Panc1 (cell line): ENCODE data around the gene FARP1. TPM values are rescaled to one million over a fixed set of nuclear protein-coding genes. Genes with fewer than 3 reads are reported as not detected.

ENCODE experiments used
- ATAC-seq: fragments of 200-7000 bp; cut with Tn5 transposase; 2 replicates; pipeline ENCODE4 v1.9.1; 2020; ENCODE audit warnings: mild to moderate bottlenecking, moderate library complexity
- BruUV-seq: library from RNA; stranded (reverse); fragments of 400-500 nt; replicated peaks from 2 replicates; lab custom pipeline; 2021; lab: Mats Ljungman, UMichigan
- CTCF ChIA-PET: fragments of 300-600 bp; sonication (Branson Sonifier 250); formaldehyde crosslinking; loops from one replicate; lab custom pipeline; 2022; ENCODE audit warnings: antibody characterized with exemption; lab: Charles Lee
- POLR2A ChIA-PET: fragments of 300-600 bp; sonication (Branson Sonifier 250); formaldehyde crosslinking; loops from one replicate; lab custom pipeline; 2022; ENCODE audit warnings: antibody characterized with exemption; lab: Charles Lee
- DNase-seq: peaks from one replicate; pipeline ENCODE4 v3.0.0-alpha.2; 2010; ENCODE audit warnings: low read depth, low spot score
- H3K27ac ChIP-seq: 2 replicates; pipeline ENCODE4 v1.5.1; 2011; ENCODE audit warnings: mild to moderate bottlenecking, low read length, inconsistent platforms
- H3K27me3 ChIP-seq: fragments of 200-500 bp; sonication (Bioruptor generic); 2 replicates; pipeline ENCODE4 v1.6.0; 2014; ENCODE audit warnings: low read length, inconsistent platforms; ENCODE audit not compliant: control insufficient read depth, insufficient read depth
- H3K36me3 ChIP-seq: fragments of 200-500 bp; sonication (Bioruptor generic); 2 replicates; pipeline ENCODE4 v1.5.1; 2014; ENCODE audit warnings: inconsistent platforms, mild to moderate bottlenecking, low read length, moderate library complexity; ENCODE audit not compliant: control insufficient read depth, insufficient read depth
- H3K4me1 ChIP-seq: 2 replicates; pipeline ENCODE4 v1.5.1; 2011; ENCODE audit warnings: inconsistent platforms, mild to moderate bottlenecking, low read length, moderate library complexity; ENCODE audit not compliant: control insufficient read depth, insufficient read depth
- H3K4me3 ChIP-seq, 2 experiments: 2 replicates each; pipeline ENCODE4 v1.5.1; 2011 to 2012; ENCODE audit warnings: low read depth in 2 of 2, low read length in 2 of 2, mild to moderate bottlenecking in 2 of 2, inconsistent platforms in 1 of 2, moderate library complexity in 1 of 2
- H3K9me3 ChIP-seq: fragments of 200-500 bp; sonication (Bioruptor generic); 2 replicates; pipeline ENCODE4 v1.5.1; 2014; ENCODE audit warnings: low read depth, mild to moderate bottlenecking, inconsistent platforms, low read length, moderate library complexity; ENCODE audit not compliant: control insufficient read depth, insufficient read depth
- POLR2AphosphoS5 ChIP-seq: IDR thresholded peaks from 2 replicates; pipeline ENCODE4 v1.6.1; 2012; ENCODE audit warnings: mild to moderate bottlenecking, low read depth, low read length, moderate library complexity
- SIN3A ChIP-seq: IDR thresholded peaks from 2 replicates; pipeline ENCODE4 v1.6.1; 2012; ENCODE audit warnings: low read depth, mild to moderate bottlenecking, low read length, moderate library complexity, borderline replicate concordance; ENCODE audit not compliant: insufficient read depth
- TCF7L2 ChIP-seq: IDR thresholded peaks from 2 replicates; pipeline ENCODE4 v1.6.1; 2011; ENCODE audit warnings: mild to moderate bottlenecking, low read depth, low read length, inconsistent platforms
- in situ Hi-C: cut with HindIII; loops from 2 replicates; pipeline ENCODE4 v1.10.0; 2016; ENCODE audit warnings: low sequenced_read_pairs, low pct_unique_long_range_greater_than_20kb
- intact Hi-C: fragments of 100-400 bp; cut with micrococcal nuclease; formaldehyde crosslinking; loops from one replicate; pipeline ENCODE4 v1.10.0; 2022; ENCODE audit not compliant: unreplicated experiment
- total RNA-seq: library from RNA; stranded (reverse); gene quantifications from one replicate; pipeline ENCODE4 v1.2.1, GENCODE V29; 2021; ENCODE audit not compliant: unreplicated experiment
- TF ChIP-seq, protein P1 (sequence below): fragments of 450-650 bp; IDR thresholded peaks from 2 replicates; pipeline ENCODE4 v1.5.1; 2017; ENCODE audit warnings: mild to moderate bottlenecking
- TF ChIP-seq, protein P2 (sequence below), 2 experiments: IDR thresholded peaks; 2 replicates each; pipeline ENCODE4 v1.6.1; 2011 to 2012; ENCODE audit warnings: low read depth in 2 of 2, control low read depth in 1 of 2, low read length in 1 of 2, mild to moderate bottlenecking in 1 of 2, moderate library complexity in 1 of 2; ENCODE audit not compliant: insufficient read depth in 1 of 2

FARP1 gene
- total RNA-seq, 1 experiment from 2014 or later: 61.9 TPM

DNA sequence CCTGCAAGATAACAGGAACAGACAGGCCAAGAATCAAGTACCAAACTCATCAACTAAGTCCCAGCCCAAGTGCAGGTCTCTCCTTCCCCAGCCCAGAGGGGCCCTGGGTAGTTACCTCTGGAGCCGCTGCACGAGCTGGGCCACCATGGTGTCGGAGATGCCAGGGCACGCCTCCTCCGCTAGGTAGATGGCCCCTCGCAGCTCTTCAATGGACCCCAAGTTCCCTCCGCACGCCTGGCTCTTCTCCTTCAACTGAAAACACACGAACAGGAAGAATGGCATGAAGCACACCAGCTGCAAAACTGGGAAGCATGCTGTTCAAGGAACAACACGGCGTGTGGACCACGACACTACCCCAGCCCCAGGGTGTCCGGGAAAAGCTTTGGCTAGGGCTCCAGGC is 314.2 kb downstream of the FARP1 start:
- BruUV-seq: no TSS peak
- no peaks in the 10 kb centered on the region for H3K4me1 ChIP-seq
- in situ Hi-C loops (no loop called here), intact Hi-C loops (no loop called here)
- no peak overlapping the region for H3K27ac ChIP-seq
- ChIA-PET CTCF (no interaction called here), POLR2A (interaction anchor here (0.7 kb wide), 1 partner anchor 423 kb away, joined by 3 read pairs; no protein-coding TSS in a partner anchor)
- H3K36me3 ChIP-seq: peaks cover 1% of the 10 kb centered on the region; the same call in 1 of the 2 replicates
- ATAC-seq: no peak
- no peak overlapping the region for H3K4me3 ChIP-seq
- no peaks in the 10 kb centered on the region for H3K27me3 ChIP-seq
- H3K9me3 ChIP-seq: no peaks in the 10 kb centered on the region
- TF ChIP-seq TCF7L2: no peak
- TF ChIP-seq, protein P1, sequence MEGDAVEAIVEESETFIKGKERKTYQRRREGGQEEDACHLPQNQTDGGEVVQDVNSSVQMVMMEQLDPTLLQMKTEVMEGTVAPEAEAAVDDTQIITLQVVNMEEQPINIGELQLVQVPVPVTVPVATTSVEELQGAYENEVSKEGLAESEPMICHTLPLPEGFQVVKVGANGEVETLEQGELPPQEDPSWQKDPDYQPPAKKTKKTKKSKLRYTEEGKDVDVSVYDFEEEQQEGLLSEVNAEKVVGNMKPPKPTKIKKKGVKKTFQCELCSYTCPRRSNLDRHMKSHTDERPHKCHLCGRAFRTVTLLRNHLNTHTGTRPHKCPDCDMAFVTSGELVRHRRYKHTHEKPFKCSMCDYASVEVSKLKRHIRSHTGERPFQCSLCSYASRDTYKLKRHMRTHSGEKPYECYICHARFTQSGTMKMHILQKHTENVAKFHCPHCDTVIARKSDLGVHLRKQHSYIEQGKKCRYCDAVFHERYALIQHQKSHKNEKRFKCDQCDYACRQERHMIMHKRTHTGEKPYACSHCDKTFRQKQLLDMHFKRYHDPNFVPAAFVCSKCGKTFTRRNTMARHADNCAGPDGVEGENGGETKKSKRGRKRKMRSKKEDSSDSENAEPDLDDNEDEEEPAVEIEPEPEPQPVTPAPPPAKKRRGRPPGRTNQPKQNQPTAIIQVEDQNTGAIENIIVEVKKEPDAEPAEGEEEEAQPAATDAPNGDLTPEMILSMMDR: no peak
- TF ChIP-seq POLR2AphosphoS5: no peak
- TF ChIP-seq, protein P2, sequence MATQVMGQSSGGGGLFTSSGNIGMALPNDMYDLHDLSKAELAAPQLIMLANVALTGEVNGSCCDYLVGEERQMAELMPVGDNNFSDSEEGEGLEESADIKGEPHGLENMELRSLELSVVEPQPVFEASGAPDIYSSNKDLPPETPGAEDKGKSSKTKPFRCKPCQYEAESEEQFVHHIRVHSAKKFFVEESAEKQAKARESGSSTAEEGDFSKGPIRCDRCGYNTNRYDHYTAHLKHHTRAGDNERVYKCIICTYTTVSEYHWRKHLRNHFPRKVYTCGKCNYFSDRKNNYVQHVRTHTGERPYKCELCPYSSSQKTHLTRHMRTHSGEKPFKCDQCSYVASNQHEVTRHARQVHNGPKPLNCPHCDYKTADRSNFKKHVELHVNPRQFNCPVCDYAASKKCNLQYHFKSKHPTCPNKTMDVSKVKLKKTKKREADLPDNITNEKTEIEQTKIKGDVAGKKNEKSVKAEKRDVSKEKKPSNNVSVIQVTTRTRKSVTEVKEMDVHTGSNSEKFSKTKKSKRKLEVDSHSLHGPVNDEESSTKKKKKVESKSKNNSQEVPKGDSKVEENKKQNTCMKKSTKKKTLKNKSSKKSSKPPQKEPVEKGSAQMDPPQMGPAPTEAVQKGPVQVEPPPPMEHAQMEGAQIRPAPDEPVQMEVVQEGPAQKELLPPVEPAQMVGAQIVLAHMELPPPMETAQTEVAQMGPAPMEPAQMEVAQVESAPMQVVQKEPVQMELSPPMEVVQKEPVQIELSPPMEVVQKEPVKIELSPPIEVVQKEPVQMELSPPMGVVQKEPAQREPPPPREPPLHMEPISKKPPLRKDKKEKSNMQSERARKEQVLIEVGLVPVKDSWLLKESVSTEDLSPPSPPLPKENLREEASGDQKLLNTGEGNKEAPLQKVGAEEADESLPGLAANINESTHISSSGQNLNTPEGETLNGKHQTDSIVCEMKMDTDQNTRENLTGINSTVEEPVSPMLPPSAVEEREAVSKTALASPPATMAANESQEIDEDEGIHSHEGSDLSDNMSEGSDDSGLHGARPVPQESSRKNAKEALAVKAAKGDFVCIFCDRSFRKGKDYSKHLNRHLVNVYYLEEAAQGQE (IDR thresholded peaks at IDR 0.05; ENCODE audit: insufficient read depth in 1 of 2, low read depth in 2 of 2, low read length in 1 of 2): no peak
- no peak for DNase-seq

DNA sequence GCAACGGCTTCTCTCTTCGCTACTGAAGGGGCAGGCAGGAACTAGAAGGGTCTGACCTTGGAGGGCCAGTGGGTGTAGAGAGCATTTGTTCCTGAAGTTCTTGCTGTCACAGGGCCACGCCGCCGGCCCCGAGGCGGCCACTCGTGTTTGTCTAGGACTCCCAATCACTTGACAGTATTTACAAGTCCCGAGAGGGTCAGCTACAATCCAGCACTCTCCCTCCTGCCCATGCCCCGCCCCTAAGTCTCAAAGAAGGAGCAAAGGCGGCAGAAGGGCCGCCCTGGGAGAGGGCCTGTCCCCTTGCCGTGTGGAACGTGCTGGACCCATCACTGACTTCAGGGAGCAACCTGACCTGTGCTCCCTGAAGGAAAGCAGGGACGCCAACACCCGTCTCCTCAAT is 315.5 kb downstream of the FARP1 start:
- intact Hi-C loops: no loop called here
- BruUV-seq: no TSS peak
- ATAC-seq (no peak), DNase-seq (no peak)
- H3K27ac ChIP-seq: no peak overlapping the region
- no peak overlapping the region for H3K4me3 ChIP-seq
- ChIA-PET POLR2A (no interaction called here), CTCF (no interaction called here)
- H3K9me3 ChIP-seq: no peaks in the 10 kb centered on the region
- no peaks in the 10 kb centered on the region for H3K27me3 ChIP-seq
- TF ChIP-seq POLR2AphosphoS5 (no peak), SIN3A (no peak)
- H3K4me1 ChIP-seq: no peaks in the 10 kb centered on the region
- no peaks in the 10 kb centered on the region; the same call in 1 of the 2 replicates for H3K36me3 ChIP-seq
- in situ Hi-C loops: no loop called here

DNA sequence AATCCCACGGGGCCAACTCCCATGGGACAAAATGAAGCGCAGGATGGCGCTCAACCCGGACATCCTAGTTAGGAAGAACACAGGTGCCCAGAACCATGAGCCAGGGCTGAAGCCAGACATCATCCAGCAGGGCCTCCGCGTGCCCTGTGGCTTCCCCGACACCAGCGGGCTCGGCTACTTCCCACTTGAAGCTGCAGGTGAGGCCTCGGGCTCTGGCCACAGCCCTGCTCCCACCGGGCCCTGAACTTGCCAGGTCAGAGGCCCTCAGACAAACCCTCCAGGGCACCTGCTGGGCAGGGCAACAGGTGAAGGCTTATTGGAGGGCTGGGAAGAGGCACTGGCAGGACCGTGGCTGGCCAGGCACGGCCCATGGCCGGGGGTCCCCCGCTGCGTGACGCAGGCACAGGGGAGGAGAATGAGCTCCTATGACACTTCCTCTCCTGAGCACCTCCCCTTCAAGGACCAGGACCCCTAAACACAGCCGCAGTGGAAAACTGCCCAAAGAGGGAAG is 316.3 kb downstream of the FARP1 start:
- intact Hi-C loops: no loop called here
- TF ChIP-seq SIN3A (no peak), POLR2AphosphoS5 (no peak), TCF7L2 (no peak)
- TF ChIP-seq, protein P1: no peak
- TF ChIP-seq, protein P2 (IDR thresholded peaks at IDR 0.05; ENCODE audit: insufficient read depth in 1 of 2, low read depth in 2 of 2, low read length in 1 of 2): no peak
- CTCF ChIA-PET: no interaction called here

More for the DNA sequence above, 316.3 kb downstream of the FARP1 start:
- no peaks in the 10 kb centered on the region for H3K4me1 ChIP-seq
- H3K36me3 ChIP-seq: no peaks in the 10 kb centered on the region
- POLR2A ChIA-PET: no interaction called here
- no peak overlapping the region for H3K27ac ChIP-seq
- ATAC-seq (no peak), DNase-seq (no peak)
- no peaks in the 10 kb centered on the region for H3K9me3 ChIP-seq
- H3K27me3 ChIP-seq: no peaks in the 10 kb centered on the region
- in situ Hi-C loops: no loop called here
- no TSS peak for BruUV-seq
- no peak overlapping the region for H3K4me3 ChIP-seq
